Measurements from ENCODE around the gene SCNN1A. TPM values are rescaled to one million over a fixed set of nuclear protein-coding genes. Genes with fewer than 3 reads are reported as not detected.

Gene SCNN1A
- total RNA-seq, 1 experiment from 2014 or later = 118 TPM

DNA sequence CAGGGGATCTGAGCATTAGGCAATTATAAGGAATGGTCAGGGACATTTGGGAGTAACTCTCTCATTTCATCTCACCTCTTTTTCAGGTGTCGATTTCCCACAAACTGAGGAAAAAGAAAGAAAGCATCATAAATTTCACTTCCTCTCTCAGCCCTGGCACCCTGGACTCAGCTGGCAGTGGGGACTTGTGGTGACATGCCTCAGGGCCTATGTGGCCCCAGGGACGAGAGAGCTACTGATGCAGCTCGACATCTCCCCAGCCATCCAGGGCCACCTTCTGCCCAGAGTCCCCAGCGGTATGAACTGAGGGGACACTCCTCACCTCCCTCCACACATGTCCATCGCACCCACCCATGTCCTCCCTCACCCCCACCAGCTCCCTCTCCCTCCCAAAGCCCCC lies 45.2 kb downstream of the SCNN1A start:
- Histone ChIP-seq H3K9ac (ENCODE audit: low read length) (no peak overlapping the region), H3K4me2 (ENCODE audit: low read length) (no peak overlapping the region), H3K27ac (ENCODE audit: low read depth, low read length) (peak overlapping the region; percentile 20; the same call in 1 of the 2 replicates), H3K27me3 (ENCODE audit: insufficient read depth, low read length) (no peaks in the 10 kb centered on the region), H3K9me3 (ENCODE audit: control insufficient read depth in 1 of 2, insufficient read depth in 1 of 2, low read depth in 1 of 2, low read length in 2 of 2) (no peaks in the 10 kb centered on the region), H2AFZ (ENCODE audit: low read depth, low read length, poor library complexity, severe bottlenecking) (no peak overlapping the region), H3K79me2 (ENCODE audit: insufficient read depth, low read length) (peaks cover 34% of the 10 kb centered on the region), H4K20me1 (ENCODE audit: insufficient read depth) (no peaks in the 10 kb centered on the region), H3K9me2 (ENCODE audit: insufficient read depth) (no peaks in the 10 kb centered on the region), H3K36me3 (ENCODE audit: control insufficient read depth in 1 of 2, insufficient read depth in 2 of 2, low read length in 2 of 2) (peaks cover 42 to 61% of the 10 kb centered on the region in 2 experiments), H3K4me3 (replicated peaks in 1 of 2; ENCODE audit: low read depth in 1 of 2, low read length in 2 of 2) (no peak overlapping the region), H3K4me1 (ENCODE audit: control insufficient read depth in 1 of 2, insufficient read depth in 2 of 2, low read length in 2 of 2) (peaks cover 7 to 34% of the 10 kb centered on the region in 2 experiments)
- CTCF ChIA-PET = no interaction called here
- intact Hi-C loops (cut with micrococcal nuclease) = loop anchor here (10.0 kb wide), 1 partner anchor 205 kb away; the partner anchor contains the start of gene GAPDH
- DNase-seq (ENCODE audit: low read depth, low spot score) (no peak), ATAC-seq (no peak)
- BruUV-seq (replicated peaks) = no TSS peak
- no peak for TF ChIP-seq CBX3 (IDR thresholded peaks at IDR 0.05; ENCODE audit: low read depth)
- RAD21 ChIA-PET (ENCODE audit: low non-redundant PET in 1 of 2, low total read pairs in 2 of 2, uncharacterized antibody in 2 of 2, unreplicated experiment in 2 of 2) = no interaction called here
- POLR2A ChIA-PET = no interaction called here

DNA sequence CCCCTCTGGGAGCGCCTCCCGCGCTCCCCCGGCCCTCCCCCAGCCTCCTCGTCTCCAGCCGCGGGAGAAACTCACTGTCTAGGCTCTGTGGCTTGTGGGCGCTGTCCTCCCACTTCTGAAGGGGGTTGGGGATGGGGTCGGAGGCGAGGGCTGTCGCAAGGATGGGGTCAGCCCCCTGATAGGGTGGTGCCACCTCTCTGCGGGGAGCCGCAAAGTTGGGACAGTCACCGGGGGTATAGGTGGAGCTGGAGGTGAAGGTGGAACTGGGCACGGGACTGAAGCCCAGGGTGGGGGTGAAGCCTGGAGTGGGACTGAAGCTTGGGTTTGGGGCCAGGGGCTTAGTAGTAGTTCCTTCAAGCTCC lies 45.7 kb downstream of the SCNN1A start:
- BruUV-seq (replicated peaks) = no TSS peak
- H3K9ac ChIP-seq (ENCODE audit: low read length) = no peak overlapping the region
- peaks cover 2 to 34% of the 10 kb centered on the region in 2 experiments for H3K4me1 ChIP-seq (ENCODE audit: control insufficient read depth in 1 of 2, insufficient read depth in 2 of 2, low read length in 2 of 2)
- H4K20me1 ChIP-seq (ENCODE audit: insufficient read depth) = no peaks in the 10 kb centered on the region
- no peak overlapping the region for H3K4me3 ChIP-seq (replicated peaks in 1 of 2; ENCODE audit: low read depth in 1 of 2, low read length in 2 of 2)
- no peak overlapping the region for H2AFZ ChIP-seq (ENCODE audit: low read depth, low read length, poor library complexity, severe bottlenecking)
- TF ChIP-seq, protein P1, sequence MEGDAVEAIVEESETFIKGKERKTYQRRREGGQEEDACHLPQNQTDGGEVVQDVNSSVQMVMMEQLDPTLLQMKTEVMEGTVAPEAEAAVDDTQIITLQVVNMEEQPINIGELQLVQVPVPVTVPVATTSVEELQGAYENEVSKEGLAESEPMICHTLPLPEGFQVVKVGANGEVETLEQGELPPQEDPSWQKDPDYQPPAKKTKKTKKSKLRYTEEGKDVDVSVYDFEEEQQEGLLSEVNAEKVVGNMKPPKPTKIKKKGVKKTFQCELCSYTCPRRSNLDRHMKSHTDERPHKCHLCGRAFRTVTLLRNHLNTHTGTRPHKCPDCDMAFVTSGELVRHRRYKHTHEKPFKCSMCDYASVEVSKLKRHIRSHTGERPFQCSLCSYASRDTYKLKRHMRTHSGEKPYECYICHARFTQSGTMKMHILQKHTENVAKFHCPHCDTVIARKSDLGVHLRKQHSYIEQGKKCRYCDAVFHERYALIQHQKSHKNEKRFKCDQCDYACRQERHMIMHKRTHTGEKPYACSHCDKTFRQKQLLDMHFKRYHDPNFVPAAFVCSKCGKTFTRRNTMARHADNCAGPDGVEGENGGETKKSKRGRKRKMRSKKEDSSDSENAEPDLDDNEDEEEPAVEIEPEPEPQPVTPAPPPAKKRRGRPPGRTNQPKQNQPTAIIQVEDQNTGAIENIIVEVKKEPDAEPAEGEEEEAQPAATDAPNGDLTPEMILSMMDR (IDR thresholded peaks at IDR 0.05 in 2 of 3, conservative IDR thresholded peaks at IDR 0.05 in 1 of 3; ENCODE audit: borderline replicate concordance in 1 of 3, insufficient read depth in 1 of 3, low read depth in 2 of 3, low read length in 2 of 3) = no peak
- no peak for TF ChIP-seq JUND (IDR thresholded peaks at IDR 0.05)
- no peak overlapping the region for H3K27ac ChIP-seq (ENCODE audit: low read depth, low read length)
- peaks cover 28% of the 10 kb centered on the region for H3K79me2 ChIP-seq (ENCODE audit: insufficient read depth, low read length)
- no peak overlapping the region for H3K4me2 ChIP-seq (ENCODE audit: low read length)
- ChIA-PET POLR2A (no interaction called here), RAD21 (ENCODE audit: low non-redundant PET in 1 of 2, low total read pairs in 2 of 2, uncharacterized antibody in 2 of 2, unreplicated experiment in 2 of 2) (no interaction called here), CTCF (interaction anchor here (1.0 kb wide), 1 partner anchor 136 kb away, joined by 3 read pairs; no protein-coding TSS in a partner anchor)
- H3K36me3 ChIP-seq (ENCODE audit: control insufficient read depth in 1 of 2, insufficient read depth in 2 of 2, low read length in 2 of 2) = peaks cover 40 to 56% of the 10 kb centered on the region in 2 experiments
- intact Hi-C loops (cut with micrococcal nuclease) = loop anchor here (10.0 kb wide), 1 partner anchor 205 kb away; the partner anchor contains the start of gene GAPDH
- DNase-seq (ENCODE audit: low read depth, low spot score) (no peak), ATAC-seq (no peak)
- H3K9me2 ChIP-seq (ENCODE audit: insufficient read depth) = no peaks in the 10 kb centered on the region
- no peaks in the 10 kb centered on the region for H3K9me3 ChIP-seq (ENCODE audit: control insufficient read depth in 1 of 2, insufficient read depth in 1 of 2, low read depth in 1 of 2, low read length in 2 of 2)
- no peaks in the 10 kb centered on the region for H3K27me3 ChIP-seq (ENCODE audit: insufficient read depth, low read length)
